Omental fat pad (tissue), 4 donors: Measurements from ENCODE around the gene MESP1. TPM values are rescaled to one million over a fixed set of nuclear protein-coding genes. Genes with fewer than 3 reads are reported as not detected.

Source experiments
- ATAC-seq: fragments of 150-250 bp; one replicate; pipeline ENCODE4 v1.9.1; 2016; ENCODE audit warnings: mild to moderate bottlenecking, moderate library complexity; ENCODE audit not compliant: low FRiP score
- DNase-seq: peaks from one replicate; pipeline ENCODE4 v3.0.0-alpha.2; 2019; ENCODE audit warnings: low spot score
- CTCF ChIP-seq, 3 donors: fragments of 450-650 bp; IDR thresholded peaks; one replicate each; pipeline ENCODE4 v1.5.1; 2016 to 2017; ENCODE audit warnings: antibody characterized with exemption in 3 of 3, mild to moderate bottlenecking in 3 of 3, moderate library complexity in 2 of 3
- total RNA-seq, 4 donors: library from RNA; depleted of rRNA; stranded (reverse); fragments of >200 nt; gene quantifications; one replicate each; pipeline ENCODE4 v1.1.0, GENCODE V29; 2016

The MESP1 gene
- total RNA-seq, 4 donors from 2014 or later = 4.0 to 16.2 (median 6.5) TPM

DNA sequence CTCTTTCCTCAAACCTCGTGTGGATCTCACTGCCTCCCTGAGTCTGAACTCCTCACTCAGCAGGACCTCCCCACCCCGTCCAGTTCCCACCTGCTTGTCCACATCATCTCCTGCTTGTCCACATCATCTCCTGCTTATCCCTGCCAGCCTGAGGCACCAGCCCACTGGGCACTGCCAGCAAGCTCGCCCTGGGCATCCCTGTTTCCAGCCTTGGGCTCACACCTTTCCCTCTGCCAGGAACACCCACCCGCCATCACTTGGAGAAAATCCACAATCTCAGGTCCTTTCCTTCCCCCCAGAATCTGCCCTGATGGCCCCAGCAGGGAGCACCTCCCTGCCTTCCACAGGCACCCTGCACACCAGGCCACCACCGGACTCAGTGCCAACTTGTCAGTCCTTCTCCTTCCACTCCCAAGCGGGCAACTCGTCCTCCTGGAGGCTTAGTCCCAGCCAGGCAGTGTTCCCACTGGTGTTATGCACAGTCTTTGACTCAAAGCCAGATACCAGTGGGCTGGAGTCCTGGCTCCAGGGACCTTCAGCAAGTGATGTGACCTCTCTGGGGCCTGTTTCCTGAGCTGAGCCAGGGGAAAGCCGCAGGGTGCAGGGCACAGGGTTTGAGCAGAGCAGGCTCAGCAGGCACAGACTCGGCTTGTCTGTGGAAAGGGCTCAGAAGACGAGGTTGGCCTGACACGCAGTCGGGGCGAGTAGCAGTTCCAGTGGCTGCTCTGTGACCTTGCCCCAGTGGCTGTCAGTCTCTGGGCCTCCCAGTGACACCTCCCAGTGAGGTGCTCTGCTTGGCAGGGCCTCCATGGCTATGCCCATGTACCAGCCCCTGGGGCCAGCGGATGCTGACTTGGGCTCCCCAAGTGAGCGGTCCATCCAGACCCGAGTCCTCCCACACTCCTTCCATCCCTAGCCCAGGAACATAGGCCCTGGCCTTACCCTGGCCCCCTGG, 15.6 kb upstream of the MESP1 start:
- DNase-seq = no peak
- TF ChIP-seq CTCF (IDR thresholded peaks at IDR 0.05) = no peak
- ATAC-seq = no peak

- TF ChIP-seq CTCF (IDR thresholded peaks at IDR 0.05) = no peak
- ATAC-seq (no peak), DNase-seq (no peak)
These were observed 14.6 kb upstream of the MESP1 start for GRCh38 chr15:89765694-89766093.

DNA sequence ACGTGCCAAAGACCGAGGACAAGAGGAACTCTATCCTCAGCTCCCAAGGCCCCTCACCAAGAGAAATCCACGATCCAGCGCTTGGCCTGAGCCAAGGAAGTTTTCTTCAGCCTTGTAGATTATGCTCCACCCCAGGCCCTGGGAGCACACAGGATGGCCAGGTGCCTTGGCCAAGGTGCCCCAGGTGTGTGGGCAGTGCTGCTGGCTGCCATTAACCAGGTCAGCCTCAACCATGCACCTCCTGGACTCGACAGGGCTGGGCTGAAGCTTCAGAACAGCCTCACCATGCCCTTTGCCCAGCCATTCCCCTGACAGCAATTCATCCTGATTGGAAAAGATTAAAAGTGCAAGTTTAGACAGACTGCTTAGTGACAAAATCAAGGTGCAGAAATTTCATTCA, 10.9 kb upstream of the MESP1 start:
- no peak for DNase-seq
- TF ChIP-seq CTCF (IDR thresholded peaks at IDR 0.05) = no peak
- no peak for ATAC-seq

DNA sequence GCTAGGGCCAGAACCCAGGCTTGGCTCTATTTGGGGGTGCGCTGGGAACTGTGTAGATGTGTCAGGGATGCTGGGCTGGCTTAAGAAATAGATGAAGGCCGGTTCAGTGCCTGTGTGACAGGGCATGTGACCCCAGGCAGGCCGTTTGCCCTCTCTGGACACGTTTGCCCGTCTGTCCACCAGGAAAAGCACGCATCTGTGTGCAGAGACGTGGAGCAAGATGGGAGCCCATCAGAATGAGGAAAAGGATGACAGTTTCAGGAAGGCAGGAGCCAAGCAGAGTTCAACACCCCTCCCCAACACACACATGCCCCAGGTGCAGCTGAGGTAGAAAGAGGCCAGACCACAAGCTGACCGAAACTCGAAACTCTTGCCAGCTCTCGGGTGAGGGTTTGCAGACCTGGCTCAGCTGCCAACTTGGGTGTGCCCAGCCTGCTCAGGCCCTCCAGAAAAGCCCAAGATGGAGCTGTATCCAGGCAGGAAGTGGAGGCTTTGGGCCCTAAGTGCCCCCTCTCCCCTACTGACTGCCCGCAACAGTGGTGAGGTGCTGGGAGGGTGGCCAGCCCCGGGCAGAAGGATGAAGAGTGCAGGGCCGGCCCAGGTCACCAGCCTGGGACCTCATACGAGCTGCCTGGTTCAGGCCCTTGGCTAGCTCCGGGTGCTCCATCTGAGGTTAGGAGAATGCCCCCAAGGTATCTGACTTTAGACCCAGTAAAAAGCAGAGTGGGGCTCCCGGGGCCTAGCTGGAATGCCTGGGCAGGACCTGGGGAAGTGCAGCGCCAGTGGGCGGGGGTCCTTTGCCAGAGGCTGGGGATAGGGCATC, 10.2 kb upstream of the MESP1 start:
- no peak for DNase-seq
- ATAC-seq = no peak
- TF ChIP-seq CTCF (IDR thresholded peaks at IDR 0.05) = no peak

- DNase-seq (peak; percentile 90), ATAC-seq (peak; percentile 80)
- TF ChIP-seq CTCF (IDR thresholded peaks at IDR 0.05) = peak in 2 of 3 donors; percentile 56 to 78
These were observed 9.4 kb upstream of the MESP1 start for GRCh38 chr15:89760303-89761008.

DNA sequence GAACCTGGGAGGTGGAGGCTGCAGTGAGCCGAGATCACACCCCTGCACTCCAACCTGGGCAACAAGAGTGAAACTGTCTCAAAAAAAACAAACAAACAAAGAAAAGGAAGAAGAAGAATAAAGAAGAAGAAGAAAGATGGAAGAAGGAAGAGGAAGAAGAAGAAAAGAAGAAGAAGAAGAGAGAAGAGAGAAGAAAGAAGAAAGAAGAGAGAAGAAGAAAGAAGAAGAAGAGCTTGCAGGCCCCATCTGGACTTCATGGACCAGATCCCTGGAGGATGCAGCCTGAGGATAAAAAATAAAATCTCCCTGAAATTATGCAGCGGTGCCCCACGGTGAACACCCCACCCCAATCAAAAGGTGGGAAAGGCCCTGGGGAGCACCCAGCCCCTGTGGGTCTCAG, 8.8 kb upstream of the MESP1 start:
- DNase-seq = no peak
- ATAC-seq = no peak
- TF ChIP-seq CTCF (IDR thresholded peaks at IDR 0.05) = no peak
